GM23338 (cell line): ENCODE results near the gene C1QTNF9. TPM values are rescaled to one million over a fixed set of nuclear protein-coding genes. Genes with fewer than 3 reads are reported as not detected.

Source experiments
- ATAC-seq: fragments of 200-7000 bp; cut with Tn5 transposase; 3 replicates; pipeline ENCODE4 v1.9.1; 2020
- DNase-seq: peaks from one replicate; pipeline ENCODE4 v3.0.0-alpha.2; 2015; ENCODE audit warnings: low spot score
- H2AFZ ChIP-seq: fragments of 200-600 bp; sonication (generic); 2 replicates; pipeline ENCODE4 v1.8.0; 2016; ENCODE audit warnings: antibody characterized with exemption, mild to moderate bottlenecking, moderate library complexity
- H3F3A ChIP-seq: fragments of 200-600 bp; sonication (generic); replicated peaks from 2 replicates; pipeline ENCODE4 v1.8.0; 2017; ENCODE audit warnings: antibody characterized with exemption, mixed run types, low read depth
- H3K27ac ChIP-seq: fragments of 200-600 bp; sonication (generic); 2 replicates; pipeline ENCODE4 v1.6.1; 2016; ENCODE audit warnings: low read depth
- H3K27me3 ChIP-seq: fragments of 200-600 bp; sonication (generic); 2 replicates; pipeline ENCODE4 v1.8.0; 2016; ENCODE audit warnings: mild to moderate bottlenecking, mixed run types, moderate library complexity; ENCODE audit not compliant: insufficient read depth
- H3K36me3 ChIP-seq: fragments of 200-600 bp; sonication (generic); 2 replicates; pipeline ENCODE4 v1.8.0; 2016; ENCODE audit warnings: mild to moderate bottlenecking; ENCODE audit not compliant: insufficient read depth
- H3K4me1 ChIP-seq: fragments of 200-600 bp; sonication (generic); 2 replicates; pipeline ENCODE4 v1.8.0; 2016; ENCODE audit warnings: mild to moderate bottlenecking, moderate library complexity; ENCODE audit not compliant: insufficient read depth
- H3K4me2 ChIP-seq: fragments of 200-600 bp; sonication (generic); 2 replicates; pipeline ENCODE4 v1.7.1; 2017; ENCODE audit warnings: mixed run types
- H3K4me3 ChIP-seq: fragments of 200-600 bp; sonication (generic); 2 replicates; pipeline ENCODE4 v1.6.1; 2016; ENCODE audit warnings: mixed run types
- H3K79me2 ChIP-seq: fragments of 200-600 bp; sonication (generic); replicated peaks from 2 replicates; pipeline ENCODE4 v1.8.0; 2017; ENCODE audit warnings: mild to moderate bottlenecking; ENCODE audit not compliant: insufficient read depth
- H3K9me2 ChIP-seq: fragments of 200-600 bp; sonication (generic); 2 replicates; pipeline ENCODE4 v1.8.0; 2017; ENCODE audit not compliant: insufficient read depth
- H4K20me1 ChIP-seq: fragments of 200-600 bp; sonication (generic); replicated peaks from 2 replicates; pipeline ENCODE4 v1.8.0; 2017; ENCODE audit warnings: mild to moderate bottlenecking; ENCODE audit not compliant: insufficient read depth
- H3K27ac Mint-ChIP-seq: 2 replicates; pipeline ENCODE4 v1.8.0; 2020; ENCODE audit warnings: inconsistent platforms, mild to moderate bottlenecking, moderate library complexity, mixed read lengths
- H3K27me3 Mint-ChIP-seq: 3 replicates; pipeline ENCODE4 v1.8.0; 2022; ENCODE audit warnings: low read depth, mild to moderate bottlenecking, moderate library complexity, mixed read lengths, inconsistent platforms; ENCODE audit not compliant: insufficient read depth, poor library complexity
- H3K36me3 Mint-ChIP-seq: 3 replicates; pipeline ENCODE4 v1.8.0; 2021; ENCODE audit warnings: low read depth, mild to moderate bottlenecking, inconsistent platforms, moderate library complexity, mixed read lengths
- H3K4me1 Mint-ChIP-seq: 3 replicates; pipeline ENCODE4 v1.8.0; 2020; ENCODE audit warnings: mild to moderate bottlenecking, inconsistent platforms, mixed read lengths
- H3K4me3 Mint-ChIP-seq: 3 replicates; pipeline ENCODE4 v1.8.0; 2021; ENCODE audit warnings: moderate library complexity, mild to moderate bottlenecking, inconsistent platforms, mixed read lengths
- H3K9me3 Mint-ChIP-seq: 3 replicates; pipeline ENCODE4 v1.8.0; 2020; ENCODE audit warnings: moderate library complexity, mild to moderate bottlenecking, inconsistent platforms, mixed read lengths
- CREB1 ChIP-seq: fragments of 250-450 bp; sonication (Bioruptor Pico); IDR thresholded peaks from 2 replicates; pipeline ENCODE4 v1.5.0; 2020; ENCODE audit warnings: low read depth, mild to moderate bottlenecking, moderate library complexity
- EZH2 ChIP-seq: fragments of 200-600 bp; sonication (generic); IDR thresholded peaks from one replicate; pipeline ENCODE4 v1.8.0; 2017; ENCODE audit warnings: antibody characterized with exemption, mild to moderate bottlenecking, low read depth; ENCODE audit not compliant: unreplicated experiment
- EZH2phosphoT487 ChIP-seq: fragments of 200-600 bp; sonication (generic); IDR thresholded peaks from one replicate; pipeline ENCODE4 v1.8.1; 2018; ENCODE audit warnings: antibody characterized with exemption; ENCODE audit not compliant: unreplicated experiment
- JUNB ChIP-seq: IDR thresholded peaks from one replicate; pipeline ENCODE4 v1.6.1; 2016; ENCODE audit warnings: antibody characterized with exemption; ENCODE audit not compliant: unreplicated experiment
- NANOG ChIP-seq: IDR thresholded peaks from 2 replicates; pipeline ENCODE4 v1.6.1; 2016; ENCODE audit warnings: antibody characterized with exemption, borderline replicate concordance
- POLR2AphosphoS5 ChIP-seq: IDR thresholded peaks from 2 replicates; pipeline ENCODE4 v1.6.1; 2016; ENCODE audit warnings: antibody characterized with exemption, low read depth
- REST ChIP-seq: IDR thresholded peaks from one replicate; pipeline ENCODE4 v1.6.1; 2018; ENCODE audit warnings: antibody characterized with exemption; ENCODE audit not compliant: unreplicated experiment
- STAT1 ChIP-seq: IDR thresholded peaks from one replicate; pipeline ENCODE4 v1.6.1; 2016; ENCODE audit warnings: antibody characterized with exemption; ENCODE audit not compliant: unreplicated experiment
- ZNF114 ChIP-seq: fragments of 250-450 bp; sonication (Bioruptor Pico); IDR thresholded peaks from 2 replicates; pipeline ENCODE4 v1.5.0; 2020; ENCODE audit warnings: mild to moderate bottlenecking, moderate library complexity
- ZNF331 ChIP-seq: fragments of 250-450 bp; sonication (Bioruptor Pico); IDR thresholded peaks from 2 replicates; pipeline ENCODE4 v1.5.0; 2020; ENCODE audit warnings: low read depth, mild to moderate bottlenecking, moderate library complexity
- ZNF462 ChIP-seq: fragments of 250-450 bp; sonication (Bioruptor Pico); IDR thresholded peaks from 2 replicates; pipeline ENCODE4 v1.5.0; 2020; ENCODE audit warnings: mild to moderate bottlenecking, moderate library complexity
- polyA plus RNA-seq: library from polyadenylated mRNA; unstranded; fragments of >200 nt; fragmentation: Nextera tagmentation; extraction: Ambion mirVana; gene quantifications from 2 replicates; pipeline ENCODE4 v1.2.1, GENCODE V29; 2016
- total RNA-seq: library from RNA; depleted of rRNA; stranded (reverse); fragments of >200 nt; shearing (Covaris generic); gene quantifications from 2 replicates; pipeline ENCODE4 v1.2.3, GENCODE V29; 2014
- TF ChIP-seq, protein P1 (sequence below): IDR thresholded peaks from 2 replicates; pipeline ENCODE4 v1.6.1; 2016; ENCODE audit warnings: antibody characterized with exemption
- TF ChIP-seq, protein P2 (sequence below), 2 experiments: fragments of 200-600 bp in 1 of 2; sonication (generic) in 1 of 2; conservative IDR thresholded peaks; 2 replicates each; pipeline versions ENCODE4 v1.5.1 to v1.6.1; 2016 to 2017; ENCODE audit warnings: antibody characterized with exemption in 2 of 2, low read depth in 2 of 2, mild to moderate bottlenecking in 2 of 2, moderate library complexity in 1 of 2

Gene C1QTNF9
- total and polyA plus RNA-seq, 2 experiments from 2014 or later, result not detected

- no peaks in the 10 kb centered on the region for H3K9me2 ChIP-seq
- H3K4me2 ChIP-seq, result no peak overlapping the region
- TF ChIP-seq ZNF331 (CRISPR knock-in tag) (no peak), ZNF462 (CRISPR knock-in tag) (no peak), JUNB (no peak), CREB1 (no peak), POLR2AphosphoS5 (no peak), REST (no peak), EZH2 (no peak), NANOG (no peak), EZH2phosphoT487 (no peak), STAT1 (no peak), ZNF114 (CRISPR knock-in tag) (no peak)
- TF ChIP-seq, protein P1, sequence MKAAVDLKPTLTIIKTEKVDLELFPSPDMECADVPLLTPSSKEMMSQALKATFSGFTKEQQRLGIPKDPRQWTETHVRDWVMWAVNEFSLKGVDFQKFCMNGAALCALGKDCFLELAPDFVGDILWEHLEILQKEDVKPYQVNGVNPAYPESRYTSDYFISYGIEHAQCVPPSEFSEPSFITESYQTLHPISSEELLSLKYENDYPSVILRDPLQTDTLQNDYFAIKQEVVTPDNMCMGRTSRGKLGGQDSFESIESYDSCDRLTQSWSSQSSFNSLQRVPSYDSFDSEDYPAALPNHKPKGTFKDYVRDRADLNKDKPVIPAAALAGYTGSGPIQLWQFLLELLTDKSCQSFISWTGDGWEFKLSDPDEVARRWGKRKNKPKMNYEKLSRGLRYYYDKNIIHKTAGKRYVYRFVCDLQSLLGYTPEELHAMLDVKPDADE, result no peak
- TF ChIP-seq, protein P2, sequence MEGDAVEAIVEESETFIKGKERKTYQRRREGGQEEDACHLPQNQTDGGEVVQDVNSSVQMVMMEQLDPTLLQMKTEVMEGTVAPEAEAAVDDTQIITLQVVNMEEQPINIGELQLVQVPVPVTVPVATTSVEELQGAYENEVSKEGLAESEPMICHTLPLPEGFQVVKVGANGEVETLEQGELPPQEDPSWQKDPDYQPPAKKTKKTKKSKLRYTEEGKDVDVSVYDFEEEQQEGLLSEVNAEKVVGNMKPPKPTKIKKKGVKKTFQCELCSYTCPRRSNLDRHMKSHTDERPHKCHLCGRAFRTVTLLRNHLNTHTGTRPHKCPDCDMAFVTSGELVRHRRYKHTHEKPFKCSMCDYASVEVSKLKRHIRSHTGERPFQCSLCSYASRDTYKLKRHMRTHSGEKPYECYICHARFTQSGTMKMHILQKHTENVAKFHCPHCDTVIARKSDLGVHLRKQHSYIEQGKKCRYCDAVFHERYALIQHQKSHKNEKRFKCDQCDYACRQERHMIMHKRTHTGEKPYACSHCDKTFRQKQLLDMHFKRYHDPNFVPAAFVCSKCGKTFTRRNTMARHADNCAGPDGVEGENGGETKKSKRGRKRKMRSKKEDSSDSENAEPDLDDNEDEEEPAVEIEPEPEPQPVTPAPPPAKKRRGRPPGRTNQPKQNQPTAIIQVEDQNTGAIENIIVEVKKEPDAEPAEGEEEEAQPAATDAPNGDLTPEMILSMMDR (conservative IDR thresholded peaks at IDR 0.05; ENCODE audit: low read depth in 2 of 2), result no peak
- H2AFZ ChIP-seq, result no peak overlapping the region
- ATAC-seq (no peak), DNase-seq (no peak)
- no peak overlapping the region for H3K4me3 ChIP-seq
- no peaks in the 10 kb centered on the region for H3K36me3 ChIP-seq
- Mint-ChIP-seq H3K4me1 (no peaks in the 10 kb centered on the region), H3K27ac (no peak overlapping the region), H3K9me3 (no peaks in the 10 kb centered on the region), H3K27me3 (peaks cover 3% of the 10 kb centered on the region), H3K36me3 (no peaks in the 10 kb centered on the region), H3K4me3 (no peak overlapping the region)
- H3K27me3 ChIP-seq, result no peaks in the 10 kb centered on the region
- H3K79me2 ChIP-seq, result no peaks in the 10 kb centered on the region
- no peaks in the 10 kb centered on the region for H3K4me1 ChIP-seq
- H4K20me1 ChIP-seq, result no peaks in the 10 kb centered on the region
- H3K27ac ChIP-seq, result no peak overlapping the region
- no peaks in the 10 kb centered on the region for H3F3A ChIP-seq
Measured at GRCh38 chr13:24348797-24349515, 39.6 kb downstream of the C1QTNF9 start.
